ENCODE results near the gene ISM1. TPM values are rescaled to one million over a fixed set of nuclear protein-coding genes. Genes with fewer than 3 reads are reported as not detected.

ISM1 gene
- total RNA-seq, 1 donor from 2014 or later = 3.9 TPM

- intact Hi-C loops (cut with micrococcal nuclease) = no loop called here
- Mint-ChIP-seq H3K9me3 (no peaks in the 10 kb centered on the region), H3K4me3 (ENCODE audit: low read depth) (no peak overlapping the region), H3K4me1 (ENCODE audit: low read depth) (peaks cover under 1% of the 10 kb centered on the region), H3K36me3 (ENCODE audit: low read depth) (no peaks in the 10 kb centered on the region), H3K27ac (no peak overlapping the region), H3K27me3 (ENCODE audit: low read depth) (peaks cover 5% of the 10 kb centered on the region)
- no peak for DNase-seq (ENCODE audit: low spot score)
Measured at GRCh38 chr20:13207016-13207415, 14.1 kb upstream of the ISM1 start.

- Mint-ChIP-seq H3K27me3 (ENCODE audit: low read depth) (peaks cover 32% of the 10 kb centered on the region), H3K4me1 (ENCODE audit: low read depth) (peaks cover 30% of the 10 kb centered on the region), H3K9me3 (no peaks in the 10 kb centered on the region), H3K27ac (peak overlapping the region; percentile 29), H3K4me3 (ENCODE audit: low read depth) (no peak overlapping the region), H3K36me3 (ENCODE audit: low read depth) (no peaks in the 10 kb centered on the region)
- no peak for DNase-seq (ENCODE audit: low spot score)
- intact Hi-C loops (cut with micrococcal nuclease) = loop anchor here (1.0 kb wide), 2 partner anchors 17 to 35 kb away; no protein-coding TSS in a partner anchor
Measured at GRCh38 chr20:13211956-13212618, 9.0 kb upstream of the ISM1 start.

- DNase-seq (ENCODE audit: low spot score) = peak; percentile 26
- peak overlapping the region; percentile 29 for H3K27ac Mint-ChIP-seq
- H3K4me3 Mint-ChIP-seq (ENCODE audit: low read depth) = no peak overlapping the region
- H3K4me1 Mint-ChIP-seq (ENCODE audit: low read depth) = peaks cover 30% of the 10 kb centered on the region
- no peaks in the 10 kb centered on the region for H3K36me3 Mint-ChIP-seq (ENCODE audit: low read depth)
- H3K9me3 Mint-ChIP-seq = no peaks in the 10 kb centered on the region
- H3K27me3 Mint-ChIP-seq (ENCODE audit: low read depth) = peaks cover 37% of the 10 kb centered on the region
- intact Hi-C loops (cut with micrococcal nuclease) = loop anchor here (1.0 kb wide), 2 partner anchors 17 to 35 kb away; no protein-coding TSS in a partner anchor
Measured at GRCh38 chr20:13212750-13213149, 8.3 kb upstream of the ISM1 start.

GRCh38 chr20:13213335-13213734 is 7.7 kb upstream of the ISM1 start:
- H3K27me3 Mint-ChIP-seq (ENCODE audit: low read depth) = peaks cover 43% of the 10 kb centered on the region
- DNase-seq (ENCODE audit: low spot score) = no peak
- H3K36me3 Mint-ChIP-seq (ENCODE audit: low read depth) = no peaks in the 10 kb centered on the region
- peaks cover 30% of the 10 kb centered on the region for H3K4me1 Mint-ChIP-seq (ENCODE audit: low read depth)
- intact Hi-C loops (cut with micrococcal nuclease) = no loop called here
- H3K27ac Mint-ChIP-seq = no peak overlapping the region
- H3K4me3 Mint-ChIP-seq (ENCODE audit: low read depth) = no peak overlapping the region
- no peaks in the 10 kb centered on the region for H3K9me3 Mint-ChIP-seq

GRCh38 chr20:13216533-13216932 is 4.5 kb upstream of the ISM1 start:
- Mint-ChIP-seq H3K4me1 (ENCODE audit: low read depth) (peaks cover 36% of the 10 kb centered on the region), H3K9me3 (no peaks in the 10 kb centered on the region), H3K4me3 (ENCODE audit: low read depth) (no peak overlapping the region), H3K36me3 (ENCODE audit: low read depth) (no peaks in the 10 kb centered on the region), H3K27ac (no peak overlapping the region), H3K27me3 (ENCODE audit: low read depth) (peaks cover 61% of the 10 kb centered on the region)
- intact Hi-C loops (cut with micrococcal nuclease) = no loop called here
- DNase-seq (ENCODE audit: low spot score) = no peak

GRCh38 chr20:13219327-13220193 is 1.5 kb upstream of the ISM1 start:
- Mint-ChIP-seq H3K4me1 (ENCODE audit: low read depth) (peaks cover 25% of the 10 kb centered on the region), H3K27ac (no peak overlapping the region), H3K27me3 (ENCODE audit: low read depth) (peaks cover 64% of the 10 kb centered on the region), H3K4me3 (ENCODE audit: low read depth) (peak overlapping the region; percentile 81), H3K36me3 (ENCODE audit: low read depth) (peaks cover 7% of the 10 kb centered on the region), H3K9me3 (no peaks in the 10 kb centered on the region)
- intact Hi-C loops (cut with micrococcal nuclease) = loop anchor here (2.0 to 10.0 kb wide), 2 partner anchors 43 to 565 kb away; partner anchors contain the start of genes ESF1 and NDUFAF5
- DNase-seq (ENCODE audit: low spot score) = no peak

- Mint-ChIP-seq H3K27me3 (ENCODE audit: low read depth) (peaks cover 62% of the 10 kb centered on the region), H3K27ac (no peak overlapping the region), H3K9me3 (no peaks in the 10 kb centered on the region), H3K4me1 (ENCODE audit: low read depth) (peaks cover 24% of the 10 kb centered on the region), H3K4me3 (ENCODE audit: low read depth) (peak overlapping the region; percentile 81), H3K36me3 (ENCODE audit: low read depth) (peaks cover 7% of the 10 kb centered on the region)
- peak; percentile 23 for DNase-seq (ENCODE audit: low spot score)
- intact Hi-C loops (cut with micrococcal nuclease) = loop anchor here (2.0 to 10.0 kb wide), 2 partner anchors 42 to 564 kb away; partner anchors contain the start of genes ESF1 and NDUFAF5
Measured at GRCh38 chr20:13220194-13220903, 725 bp upstream of the ISM1 start.

GRCh38 chr20:13221313-13221672 is 219 bp downstream of the ISM1 start:
- peaks cover 24% of the 10 kb centered on the region for H3K4me1 Mint-ChIP-seq (ENCODE audit: low read depth)
- peaks cover 10% of the 10 kb centered on the region for H3K36me3 Mint-ChIP-seq (ENCODE audit: low read depth)
- H3K27ac Mint-ChIP-seq = no peak overlapping the region
- no peak for DNase-seq (ENCODE audit: low spot score)
- H3K27me3 Mint-ChIP-seq (ENCODE audit: low read depth) = peaks cover 55% of the 10 kb centered on the region
- H3K9me3 Mint-ChIP-seq = peaks cover 5% of the 10 kb centered on the region
- intact Hi-C loops (cut with micrococcal nuclease) = loop anchor here (1.0 to 10.0 kb wide), 3 partner anchors 8 to 564 kb away; partner anchors contain the start of genes ESF1 and NDUFAF5
- no peak overlapping the region for H3K4me3 Mint-ChIP-seq (ENCODE audit: low read depth)

- H3K4me3 Mint-ChIP-seq (ENCODE audit: low read depth) = peak overlapping the region; percentile 85
- H3K27ac Mint-ChIP-seq = peak overlapping the region; percentile 39
- H3K9me3 Mint-ChIP-seq = peaks cover 10% of the 10 kb centered on the region
- DNase-seq (ENCODE audit: low spot score) = peak; percentile 69
- peaks cover 52% of the 10 kb centered on the region for H3K27me3 Mint-ChIP-seq (ENCODE audit: low read depth)
- H3K36me3 Mint-ChIP-seq (ENCODE audit: low read depth) = peaks cover 15% of the 10 kb centered on the region
- H3K4me1 Mint-ChIP-seq (ENCODE audit: low read depth) = peaks cover 19% of the 10 kb centered on the region
- intact Hi-C loops (cut with micrococcal nuclease) = loop anchor here (1.0 to 10.0 kb wide), 3 partner anchors 8 to 563 kb away; partner anchors contain the start of genes ESF1 and NDUFAF5
Measured at GRCh38 chr20:13221673-13222318, 722 bp downstream of the ISM1 start.

- Mint-ChIP-seq H3K4me3 (ENCODE audit: low read depth) (peak overlapping the region; percentile 85), H3K4me1 (ENCODE audit: low read depth) (peaks cover 18% of the 10 kb centered on the region), H3K27ac (peak overlapping the region; percentile 42), H3K9me3 (peaks cover 13% of the 10 kb centered on the region), H3K36me3 (ENCODE audit: low read depth) (peaks cover 18% of the 10 kb centered on the region), H3K27me3 (ENCODE audit: low read depth) (peaks cover 48% of the 10 kb centered on the region)
- intact Hi-C loops (cut with micrococcal nuclease) = loop anchor here (10.0 kb wide), 1 partner anchor 562 kb away; the partner anchor contains the start of genes ESF1 and NDUFAF5
- no peak for DNase-seq (ENCODE audit: low spot score)
Measured at GRCh38 chr20:13222319-13222716, 1.2 kb downstream of the ISM1 start.

- no peak for DNase-seq (ENCODE audit: low spot score)
- H3K27me3 Mint-ChIP-seq (ENCODE audit: low read depth) = peaks cover 32% of the 10 kb centered on the region
- intact Hi-C loops (cut with micrococcal nuclease) = loop anchor here (10.0 kb wide), 1 partner anchor 561 kb away; the partner anchor contains the start of genes ESF1 and NDUFAF5
- H3K9me3 Mint-ChIP-seq = peaks cover 19% of the 10 kb centered on the region
- peaks cover 25% of the 10 kb centered on the region for H3K4me1 Mint-ChIP-seq (ENCODE audit: low read depth)
- H3K4me3 Mint-ChIP-seq (ENCODE audit: low read depth) = peak overlapping the region; percentile 2
- peaks cover 23% of the 10 kb centered on the region for H3K36me3 Mint-ChIP-seq (ENCODE audit: low read depth)
- no peak overlapping the region for H3K27ac Mint-ChIP-seq
Measured at GRCh38 chr20:13223736-13224520, 2.9 kb downstream of the ISM1 start.
